HG02973 (cell line): ENCODE data around the gene KDM8.
"Not testable (repeated sequence)": the region's sequence is repeated elsewhere in the genome, so short reads cannot be mapped to it uniquely, and the experiment has no call there.

ENCODE experiments used
- ATAC-seq: cut with Tn5 transposase; IDR thresholded peaks from one replicate; pipeline ENCODE4 v1.9.1; 2021; ENCODE audit warnings: moderate library complexity; ENCODE audit not compliant: unreplicated experiment

The KDM8 gene

DNA sequence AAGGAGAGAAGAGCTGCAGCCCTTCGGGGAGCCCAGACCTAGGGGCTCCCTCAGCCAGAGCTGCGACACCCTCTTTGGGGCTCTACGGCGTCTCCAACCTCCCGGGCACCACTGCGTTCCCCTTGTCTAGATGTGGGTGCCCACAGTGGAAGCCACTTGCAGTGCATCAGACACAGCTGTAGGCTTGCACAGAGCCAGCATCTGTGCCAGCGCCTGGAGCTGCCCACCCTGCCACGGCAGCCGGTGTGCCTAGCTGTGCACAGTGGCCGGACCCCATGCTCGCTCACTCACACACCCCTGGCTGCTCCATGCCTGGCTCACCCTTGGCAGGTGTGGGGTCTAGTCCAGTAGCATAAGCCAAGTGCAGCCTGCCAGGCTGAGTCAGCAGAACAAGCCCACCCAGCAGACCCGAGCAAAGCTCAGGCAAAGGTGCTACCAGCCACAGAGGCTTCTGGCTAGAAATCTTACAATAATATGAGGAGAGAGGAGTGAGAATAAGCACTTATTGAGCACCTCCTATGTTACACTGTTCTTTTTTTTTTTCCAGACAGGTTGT is 12.9 kb upstream of the KDM8 start:
- ATAC-seq, result no peak

DNA sequence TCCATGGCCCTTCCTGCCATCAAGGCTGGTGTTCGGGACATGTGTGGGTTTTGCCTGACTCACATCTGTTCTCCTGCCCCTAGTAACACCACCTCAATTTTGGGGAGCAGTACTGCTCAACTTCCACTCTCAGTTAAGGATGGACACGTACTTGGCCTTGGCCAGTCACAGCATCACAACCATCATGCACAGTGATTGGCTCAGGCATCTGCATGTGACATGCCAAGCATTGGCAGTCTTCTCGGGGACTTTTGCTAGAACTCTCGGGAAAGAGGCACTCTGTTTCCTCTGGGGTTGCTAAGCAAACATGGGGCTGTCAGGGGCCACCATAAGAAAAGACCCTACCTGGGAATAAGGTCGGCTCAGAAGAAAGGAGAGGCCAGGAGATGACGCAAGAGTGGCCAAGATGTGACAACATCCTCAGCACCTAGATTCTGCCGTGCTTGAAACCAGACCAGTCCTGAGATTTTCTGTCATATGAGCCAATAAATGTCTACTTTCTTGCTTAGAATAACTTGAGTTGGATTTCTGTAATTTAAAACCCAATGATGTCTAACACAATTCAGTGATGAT is 11.9 kb upstream of the KDM8 start:
- ATAC-seq, result no peak

DNA sequence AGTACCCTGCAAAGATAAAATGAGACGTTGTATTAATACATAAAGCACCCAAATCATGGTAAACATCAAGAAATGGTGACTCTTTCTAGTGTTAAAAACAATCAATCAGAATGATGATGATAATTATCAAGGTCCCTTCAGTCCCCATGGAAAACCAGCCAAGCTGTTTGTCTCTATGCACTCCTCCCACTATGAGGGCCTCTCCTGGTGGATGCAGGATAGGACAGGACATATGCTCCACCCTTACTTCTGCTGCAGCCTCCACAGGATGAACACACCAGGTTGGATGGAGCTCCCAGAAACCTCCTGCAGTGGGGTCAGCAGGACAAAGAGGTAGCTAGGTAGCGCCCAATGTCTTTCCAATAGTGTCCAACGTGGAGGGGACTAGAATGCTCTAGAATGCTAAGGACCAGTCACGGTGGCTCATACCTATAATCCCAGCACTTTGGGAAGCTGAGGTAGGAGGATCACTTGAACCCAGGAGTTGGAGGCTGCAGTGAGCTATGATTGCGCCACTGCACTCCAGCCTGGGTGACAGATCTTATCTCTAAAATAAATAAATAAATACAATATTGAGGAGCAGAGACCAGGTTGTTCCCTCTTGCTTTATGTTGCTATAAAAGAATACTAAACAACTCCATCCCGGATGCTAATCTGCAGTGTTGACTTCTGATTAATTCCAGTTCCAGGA is 9.9 kb upstream of the KDM8 start:
- no peak for ATAC-seq

DNA sequence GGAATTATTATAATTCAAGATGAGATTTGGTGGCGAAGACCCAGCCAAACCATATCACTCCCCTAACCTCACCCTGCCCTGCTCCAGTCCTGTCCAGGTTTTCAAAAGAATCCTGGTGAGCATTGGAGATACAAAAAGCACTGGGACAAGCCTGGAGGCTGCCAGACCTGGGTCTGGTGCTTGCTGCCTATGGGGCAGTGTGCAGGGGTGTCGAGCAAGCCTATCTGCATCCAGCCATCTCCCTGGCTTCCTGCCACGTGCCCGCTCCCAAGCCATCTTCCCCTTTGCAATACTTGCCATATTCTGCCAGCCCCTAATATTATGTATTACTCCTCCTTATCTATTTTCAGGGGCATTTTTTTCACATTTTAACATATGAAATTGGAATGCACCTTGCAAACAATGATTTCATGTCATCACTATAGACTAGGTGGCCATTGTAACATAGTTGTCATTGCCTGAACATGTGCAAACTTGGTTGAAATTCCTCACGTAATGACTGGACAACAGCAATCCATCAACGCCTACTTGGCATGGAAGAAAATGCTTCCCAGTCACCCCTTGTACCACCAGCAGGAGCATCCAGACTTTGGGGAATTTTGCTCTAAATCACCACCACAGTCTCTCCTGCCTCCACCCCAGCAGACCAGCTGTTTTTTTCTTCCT is 8.1 kb upstream of the KDM8 start:
- no peak for ATAC-seq

DNA sequence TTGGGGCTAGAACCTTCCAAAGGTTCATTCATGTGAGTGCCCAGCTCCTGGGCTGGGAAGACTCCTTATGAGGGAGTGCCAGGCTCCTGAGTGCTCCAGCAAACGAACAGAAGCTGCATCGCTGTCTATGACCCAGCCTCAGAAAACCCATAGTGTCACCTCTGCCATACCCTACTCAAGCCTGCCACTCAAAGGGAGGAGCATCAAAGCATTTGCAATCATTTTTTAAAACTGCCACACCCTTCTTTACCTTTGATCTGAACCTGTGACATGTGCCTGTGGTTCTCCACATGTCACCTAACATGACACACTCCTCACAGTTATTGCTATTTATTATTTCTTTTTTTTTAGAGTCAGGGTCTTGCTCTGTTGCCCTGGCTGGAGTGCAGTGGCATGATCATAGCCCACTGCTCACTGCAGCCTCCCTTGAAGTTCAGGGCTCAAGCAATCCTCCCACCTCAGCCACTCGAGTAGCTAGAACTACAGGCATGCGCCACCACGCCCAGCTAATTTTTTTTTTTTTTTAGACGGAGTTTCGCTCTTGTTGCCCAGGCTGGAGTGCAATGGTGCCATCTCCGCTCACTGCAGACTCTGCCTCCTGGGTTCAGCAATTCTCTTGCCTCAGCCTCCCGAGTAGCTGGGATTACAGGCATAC is 7.3 kb upstream of the KDM8 start:
- no peak for ATAC-seq

DNA sequence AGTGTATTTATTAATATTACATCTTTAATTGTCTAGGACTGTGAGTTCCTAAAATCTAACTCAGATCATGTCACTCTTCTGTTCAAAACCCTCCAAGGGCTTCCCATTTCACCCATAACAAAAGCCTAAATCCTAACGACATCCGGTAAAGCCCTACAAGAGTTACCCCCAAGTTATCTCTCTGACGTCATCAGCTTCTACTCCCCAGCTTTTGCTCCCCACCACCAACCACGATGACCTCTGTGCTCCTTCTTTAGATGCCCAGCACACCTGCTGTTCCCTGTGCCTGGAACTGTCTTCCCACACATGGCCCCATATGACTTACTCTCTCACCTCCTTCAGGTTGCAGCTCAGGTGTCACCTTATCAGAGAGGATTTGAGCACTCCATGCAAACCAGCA is 6.3 kb upstream of the KDM8 start:
- no peak for ATAC-seq

DNA sequence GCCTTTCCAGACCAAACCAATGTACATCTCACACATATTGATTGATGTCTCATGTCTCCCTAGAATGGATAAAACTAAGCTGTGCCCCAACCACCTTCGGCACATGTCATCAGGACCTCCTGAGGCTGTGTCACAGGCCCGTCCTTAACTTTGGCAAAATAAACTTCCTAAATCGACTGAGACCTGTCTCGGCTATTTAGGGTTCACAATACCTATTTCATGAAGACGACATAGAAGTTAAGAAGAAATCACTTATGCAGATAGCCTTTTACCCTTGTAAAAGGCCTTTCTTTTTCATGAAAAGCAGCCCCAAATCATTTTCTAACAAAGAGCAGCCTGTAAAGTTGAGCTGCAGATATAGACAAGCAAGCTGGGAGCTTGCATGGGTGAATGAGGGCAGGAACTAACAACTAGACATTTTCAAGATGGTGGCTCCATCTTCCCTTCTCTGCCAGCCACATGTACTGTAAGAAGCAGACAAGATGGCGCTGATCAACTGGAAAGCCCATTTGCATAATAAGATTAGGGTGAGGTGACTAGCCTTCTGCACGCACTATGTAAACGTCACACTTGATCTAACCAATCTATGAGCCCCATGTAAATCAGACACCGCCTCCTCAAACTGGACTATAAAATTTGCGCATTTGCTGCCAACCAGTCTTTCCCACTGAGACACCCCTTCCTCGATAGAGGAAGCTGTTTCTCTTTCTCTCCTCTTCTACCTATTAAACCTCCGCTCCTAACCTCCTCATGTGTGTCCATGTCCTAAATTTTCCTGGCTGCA is 4.7 kb upstream of the KDM8 start:
- no peak for ATAC-seq

DNA sequence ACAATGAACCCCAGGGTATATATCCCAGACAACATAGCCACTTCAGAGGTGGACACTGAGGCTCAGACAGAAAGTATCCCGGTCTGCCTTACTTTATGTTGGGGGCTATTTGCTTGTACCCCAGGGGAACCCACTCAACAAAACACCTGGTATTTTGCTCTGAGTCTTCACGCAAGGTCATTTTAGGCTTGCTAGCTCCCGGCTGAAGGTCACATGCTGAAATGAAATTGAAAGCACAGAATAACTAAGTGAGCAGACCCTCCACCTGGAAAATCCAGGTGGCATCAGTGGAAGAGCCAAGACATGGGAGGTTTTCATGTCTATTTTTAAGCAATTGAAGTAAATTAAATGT is 4.1 kb upstream of the KDM8 start:
- ATAC-seq, result no peak

DNA sequence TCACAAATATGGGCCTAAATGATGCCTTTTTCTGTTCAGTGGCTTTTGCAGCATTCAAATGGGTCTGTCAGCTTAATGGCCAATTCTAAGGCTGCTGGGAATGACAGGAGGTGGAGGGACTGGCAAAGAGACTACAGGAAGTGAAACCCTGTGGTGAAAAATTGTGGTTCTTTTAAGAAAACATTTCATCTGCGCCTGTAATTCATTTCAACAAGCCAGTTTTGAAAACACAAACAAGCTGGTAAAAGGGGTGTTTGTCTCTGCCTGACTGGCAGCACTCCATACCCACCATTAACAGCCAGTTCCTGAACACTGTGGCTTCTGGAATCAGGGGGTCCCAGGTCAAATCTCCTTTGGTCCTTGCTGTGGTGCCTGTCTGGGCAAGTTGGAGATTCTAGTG is 3.6 kb upstream of the KDM8 start:
- ATAC-seq, result peak; percentile 34

DNA sequence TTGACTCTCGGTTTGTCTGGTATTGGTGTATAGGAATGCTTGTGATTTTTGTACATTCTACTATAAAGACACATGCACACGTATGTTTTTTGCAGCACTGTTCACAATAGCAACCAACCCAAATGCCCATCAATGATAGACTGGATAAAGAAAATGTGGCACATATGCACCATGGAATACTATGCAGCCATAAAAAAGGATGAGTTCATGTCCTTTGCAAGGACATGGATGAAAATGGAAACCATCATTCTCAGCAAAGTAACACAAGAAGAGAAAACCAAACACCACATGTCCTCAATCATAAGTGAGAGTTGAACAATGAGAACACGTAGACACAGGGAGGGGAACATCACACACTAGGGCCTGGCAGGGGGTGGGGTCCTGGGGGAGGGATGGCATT is 2.4 kb upstream of the KDM8 start:
- ATAC-seq, result not testable (repeated sequence)

DNA sequence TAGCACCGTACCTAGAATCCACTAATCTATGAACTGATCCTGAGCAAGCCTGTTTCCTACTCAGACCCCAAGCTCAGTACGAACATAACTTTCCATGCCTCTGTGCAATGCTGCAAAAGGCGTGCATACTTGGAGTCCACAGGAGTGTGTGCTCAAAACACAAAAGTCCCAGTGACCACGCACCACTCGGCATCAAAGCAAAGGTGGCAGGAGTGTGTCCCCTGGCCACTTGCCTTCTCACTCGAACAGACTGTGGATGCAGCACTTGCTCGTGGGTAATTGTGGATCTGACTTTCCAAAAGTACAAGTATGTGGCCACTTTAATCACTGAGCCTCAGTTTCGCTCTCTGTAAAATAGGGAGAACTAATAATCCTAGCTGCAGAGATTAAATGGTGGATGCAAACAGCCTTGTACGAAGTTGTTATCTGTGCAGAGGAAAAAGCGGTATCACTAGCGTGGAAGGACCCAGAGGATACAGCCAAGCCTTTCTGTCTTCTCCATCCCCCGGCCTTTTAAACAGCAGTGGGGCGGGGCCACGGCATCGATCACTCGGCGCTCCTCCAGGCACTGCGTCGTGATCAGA is 311 bp upstream of the KDM8 start:
- ATAC-seq, result peak; percentile 56

DNA sequence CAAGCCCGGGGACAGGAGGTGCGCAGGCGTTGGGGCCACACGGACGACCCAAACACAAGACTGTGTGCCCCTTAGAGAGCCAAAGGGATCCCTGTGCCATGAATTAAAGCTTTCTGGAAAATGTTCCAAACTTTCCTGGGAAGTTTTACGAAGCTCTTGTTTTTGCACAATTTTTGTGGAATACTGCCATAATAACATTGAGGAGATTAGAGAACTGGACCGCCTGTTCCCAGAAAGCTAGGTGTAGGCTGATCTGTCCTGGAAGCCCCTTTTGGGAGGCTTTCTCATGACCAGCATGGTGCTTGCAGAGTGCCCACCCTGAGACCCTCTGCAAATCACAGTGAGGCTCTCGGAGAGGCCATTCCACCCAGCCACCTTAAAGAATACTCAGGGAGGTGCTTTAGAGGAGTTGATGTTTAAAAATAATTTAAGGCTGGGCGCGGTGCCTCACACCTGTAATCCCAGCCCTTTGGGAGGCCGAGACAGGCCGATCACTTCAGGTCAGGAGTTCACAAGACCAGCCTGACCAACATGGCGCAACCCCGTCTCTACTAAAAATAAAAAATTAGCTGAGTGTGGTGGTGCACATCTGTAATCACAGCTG is 1.1 kb downstream of the KDM8 start:
- ATAC-seq, result no peak

DNA sequence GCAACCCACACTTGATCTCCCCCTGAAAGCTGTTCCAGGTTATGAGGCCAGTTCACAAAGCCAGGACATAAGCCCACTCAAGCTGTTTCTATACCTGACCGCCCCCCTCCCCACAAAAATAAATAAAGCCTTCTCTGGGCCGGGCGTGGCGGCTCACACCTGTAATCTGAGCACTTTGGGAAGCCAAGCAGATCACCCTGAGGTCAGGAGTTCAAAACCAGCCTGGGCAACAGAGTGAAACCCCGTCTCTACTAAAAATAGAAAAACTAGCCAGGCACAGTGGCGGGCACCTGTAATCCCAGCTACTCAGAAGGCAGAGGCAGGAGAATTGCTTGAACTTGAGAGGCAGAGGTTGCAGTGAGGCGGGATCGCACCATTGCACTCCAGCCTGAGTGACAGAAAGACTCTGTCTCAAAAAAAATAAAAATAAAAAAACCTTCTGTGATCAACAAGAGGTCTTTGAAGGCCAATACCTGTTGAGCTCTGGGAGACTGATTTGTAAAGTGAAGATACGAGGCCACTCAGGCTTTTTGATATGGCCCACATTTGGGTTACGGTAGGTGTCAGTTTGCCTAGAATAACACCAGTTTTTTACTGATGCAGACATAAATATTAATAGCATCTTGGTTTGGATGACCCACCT is 2.2 kb downstream of the KDM8 start:
- no peak for ATAC-seq

DNA sequence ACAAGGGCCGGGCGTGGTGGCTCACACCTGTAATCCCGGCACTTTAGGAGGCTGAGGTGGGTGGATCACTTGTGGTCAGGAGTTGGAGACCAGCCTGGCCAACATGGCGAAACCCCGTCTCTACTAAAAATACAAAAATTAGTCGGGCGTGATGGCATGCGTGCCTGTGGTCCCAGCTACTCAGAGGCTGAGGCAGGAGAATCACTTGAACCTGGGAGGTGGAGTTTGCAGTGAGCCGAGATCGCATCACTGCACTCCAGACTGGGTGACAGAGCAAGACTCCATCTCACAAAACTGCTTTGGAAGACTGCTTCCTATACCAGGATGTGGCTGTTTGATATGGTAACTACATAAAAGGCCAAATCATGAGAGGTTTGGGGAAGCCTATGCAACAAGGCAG is 3.8 kb downstream of the KDM8 start:
- ATAC-seq, result not testable (repeated sequence)

DNA sequence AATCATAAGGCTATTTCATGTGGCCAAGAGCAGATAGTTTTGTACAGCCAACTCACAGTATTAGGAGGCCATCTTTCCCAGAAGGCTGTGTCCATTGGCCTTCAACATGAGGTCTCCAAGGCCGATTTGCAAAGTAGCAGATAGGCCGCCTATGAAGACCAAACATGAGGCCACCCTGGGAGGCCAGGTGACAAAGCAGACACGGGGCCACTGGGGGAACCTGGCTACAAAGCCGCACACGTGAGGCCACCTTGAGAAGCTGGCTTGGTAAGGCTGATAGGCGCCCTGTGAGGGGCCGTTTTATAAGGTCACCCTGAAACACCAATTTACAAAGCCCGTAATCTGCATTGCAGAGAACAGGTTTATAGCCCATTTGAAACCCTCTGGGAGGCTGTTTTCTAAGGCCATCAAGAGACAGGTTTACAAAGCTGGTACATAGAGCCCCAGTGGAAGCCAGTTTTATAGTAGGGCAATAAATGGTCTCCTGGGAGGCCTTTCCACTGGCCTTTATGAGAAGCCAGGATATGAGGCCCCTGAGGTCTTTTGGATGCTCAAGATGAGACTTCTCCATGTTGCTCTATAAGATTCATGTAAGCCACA is 4.9 kb downstream of the KDM8 start:
- ATAC-seq, result no peak

DNA sequence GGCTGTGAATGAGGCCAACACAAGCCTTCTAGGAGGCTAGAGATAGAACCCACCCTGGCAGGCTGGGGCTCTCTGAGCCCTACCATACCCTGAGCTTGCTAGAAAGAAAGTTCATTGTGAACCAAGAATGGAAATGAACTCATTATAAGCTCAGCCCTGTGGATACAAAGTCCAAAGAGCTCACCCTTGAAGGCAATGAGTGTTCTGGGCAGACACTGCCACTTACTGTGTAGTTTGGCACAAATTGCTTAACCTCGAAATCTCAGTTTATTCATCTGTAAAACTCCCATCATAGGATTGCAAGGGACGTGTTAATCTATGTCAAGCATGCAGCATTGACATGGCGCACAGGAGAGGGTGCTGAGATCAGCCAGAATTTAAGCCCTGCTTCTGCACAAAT is 5.5 kb downstream of the KDM8 start:
- no peak for ATAC-seq

DNA sequence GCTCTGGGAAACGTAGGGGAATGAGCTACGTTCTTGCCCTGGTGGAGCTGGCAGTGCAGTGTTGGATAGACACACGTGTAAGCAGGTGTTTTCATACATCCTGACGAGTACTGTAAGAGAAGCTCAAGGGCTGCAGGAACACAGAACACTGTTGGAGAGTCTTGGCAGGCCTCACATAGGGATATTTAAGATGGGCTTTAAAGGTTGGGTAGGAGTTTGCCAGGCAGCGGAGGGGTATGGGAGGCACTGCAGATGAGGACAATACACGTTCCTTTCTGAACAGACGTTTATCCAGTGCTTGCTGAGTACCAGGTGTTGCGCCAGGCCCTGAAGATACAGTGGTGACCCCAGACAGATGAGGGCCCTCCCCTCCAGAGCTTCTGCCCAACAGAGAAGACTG is 6.3 kb downstream of the KDM8 start:
- ATAC-seq, result no peak

DNA sequence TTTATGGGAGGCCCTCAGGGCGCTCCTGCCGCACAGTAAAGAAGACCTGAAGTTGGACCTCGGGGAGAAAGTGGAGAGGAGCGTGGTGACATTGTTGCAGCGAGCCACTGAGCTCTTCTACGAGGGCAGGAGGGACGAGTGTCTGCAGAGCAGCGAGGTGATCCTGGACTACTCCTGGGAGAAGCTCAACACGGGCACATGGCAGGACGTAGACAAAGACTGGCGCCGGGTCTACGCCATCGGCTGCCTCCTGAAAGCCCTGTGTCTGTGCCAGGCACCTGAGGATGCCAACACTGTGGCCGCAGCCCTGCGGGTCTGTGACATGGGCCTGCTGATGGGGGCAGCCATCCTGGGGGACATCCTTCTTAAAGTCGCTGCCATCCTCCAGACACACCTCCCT is 6.8 kb downstream of the KDM8 start:
- no peak for ATAC-seq

DNA sequence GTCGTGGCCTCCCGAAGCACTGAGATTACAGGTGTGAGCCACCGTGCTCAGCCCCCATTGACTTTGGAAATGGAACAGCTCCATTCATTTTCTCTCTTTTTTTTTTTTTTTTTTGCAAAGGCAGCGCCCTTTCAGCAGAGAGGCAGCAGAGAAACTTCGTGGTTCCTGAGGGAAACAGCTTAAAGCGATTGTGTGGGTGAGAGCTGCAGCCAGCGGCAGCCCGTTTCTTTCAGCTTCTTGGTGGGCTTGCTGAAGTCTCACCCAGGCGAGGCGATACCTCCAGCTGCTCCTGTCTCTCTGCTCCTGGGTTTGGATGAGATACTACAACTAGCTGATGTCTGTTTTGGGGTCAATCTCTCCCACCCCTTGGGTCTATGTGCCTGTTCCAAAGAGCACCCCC is 7.7 kb downstream of the KDM8 start:
- no peak for ATAC-seq
